ENCODE data around the gene FEZ2. TPM values are rescaled to one million over a fixed set of nuclear protein-coding genes. Genes with fewer than 3 reads are reported as not detected.

FEZ2 gene
- polyA plus RNA-seq, 1 donor from 2014 or later = 36.8 TPM

GRCh38 chr2:36607947-36608346, 10.0 kb upstream of the FEZ2 start:
- Histone ChIP-seq H3K27me3 (ENCODE audit: insufficient read depth, low read depth, low read length) (no peaks in the 10 kb centered on the region), H3K36me3 (ENCODE audit: insufficient read depth, low read length) (no peaks in the 10 kb centered on the region), H3K9ac (ENCODE audit: low read length) (no peak overlapping the region), H3K79me2 (replicated peaks; ENCODE audit: insufficient read depth, low read length) (no peaks in the 10 kb centered on the region), H3K9me2 (ENCODE audit: insufficient read depth, low read length) (no peaks in the 10 kb centered on the region), H3K9me3 (ENCODE audit: low read length) (no peaks in the 10 kb centered on the region), H3K4me2 (ENCODE audit: low read length) (no peak overlapping the region), H4K20me1 (ENCODE audit: insufficient read depth) (no peaks in the 10 kb centered on the region), H3F3A (ENCODE audit: insufficient read depth, low read length, poor library complexity, severe bottlenecking) (no peaks in the 10 kb centered on the region), H3K27ac (ENCODE audit: low read length) (no peak overlapping the region), H2AFZ (ENCODE audit: low read depth, low read length) (no peak overlapping the region), H3K4me3 (ENCODE audit: low read length) (no peak overlapping the region)
- TF ChIP-seq MXI1 (conservative IDR thresholded peaks at IDR 0.05; ENCODE audit: poor library complexity, severe bottlenecking) (no peak), EP300 (conservative IDR thresholded peaks at IDR 0.05; ENCODE audit: poor library complexity, severe bottlenecking) (no peak), CTCF (IDR thresholded peaks at IDR 0.05; ENCODE audit: poor library complexity, severe bottlenecking) (no peak), SMC3 (conservative IDR thresholded peaks at IDR 0.05; ENCODE audit: poor library complexity) (no peak), RAD21 (conservative IDR thresholded peaks at IDR 0.05) (no peak), REST (IDR thresholded peaks at IDR 0.05; ENCODE audit: borderline replicate concordance) (no peak), POLR2AphosphoS5 (IDR thresholded peaks at IDR 0.05) (no peak), EZH2 (IDR thresholded peaks at IDR 0.05; ENCODE audit: borderline replicate concordance, insufficient read depth, low read length, poor library complexity, severe bottlenecking) (no peak)

GRCh38 chr2:36606925-36607324, 9.0 kb upstream of the FEZ2 start:
- H3K36me3 ChIP-seq (ENCODE audit: insufficient read depth, low read length) = no peaks in the 10 kb centered on the region
- H4K20me1 ChIP-seq (ENCODE audit: insufficient read depth) = no peaks in the 10 kb centered on the region
- TF ChIP-seq EZH2 (IDR thresholded peaks at IDR 0.05; ENCODE audit: borderline replicate concordance, insufficient read depth, low read length, poor library complexity, severe bottlenecking) = no peak
- TF ChIP-seq RAD21 (conservative IDR thresholded peaks at IDR 0.05) = no peak
- TF ChIP-seq EP300 (conservative IDR thresholded peaks at IDR 0.05; ENCODE audit: poor library complexity, severe bottlenecking) = no peak
- TF ChIP-seq REST (IDR thresholded peaks at IDR 0.05; ENCODE audit: borderline replicate concordance) = no peak
- TF ChIP-seq TAF1 (IDR thresholded peaks at IDR 0.05; ENCODE audit: low read depth) = no peak
- no peaks in the 10 kb centered on the region for H3K9me3 ChIP-seq (ENCODE audit: low read length)
- H3K4me2 ChIP-seq (ENCODE audit: low read length) = no peak overlapping the region
- H3K4me3 ChIP-seq (ENCODE audit: low read length) = no peak overlapping the region
- no peaks in the 10 kb centered on the region for H3F3A ChIP-seq (ENCODE audit: insufficient read depth, low read length, poor library complexity, severe bottlenecking)
- no peaks in the 10 kb centered on the region for H3K27me3 ChIP-seq (ENCODE audit: insufficient read depth, low read depth, low read length)
- H3K79me2 ChIP-seq (replicated peaks; ENCODE audit: insufficient read depth, low read length) = no peaks in the 10 kb centered on the region
- no peak overlapping the region for H3K27ac ChIP-seq (ENCODE audit: low read length)
- H2AFZ ChIP-seq (ENCODE audit: low read depth, low read length) = no peak overlapping the region
- no peaks in the 10 kb centered on the region for H3K9me2 ChIP-seq (ENCODE audit: insufficient read depth, low read length)
- no peak overlapping the region for H3K9ac ChIP-seq (ENCODE audit: low read length)

Data from neural cell (in vitro differentiated cells).